BLaER1 treated with 17β-estradiol and CSF1 and Interleukin-3, amounts not matched to agents 10 nM and 100 nM (cell line): ENCODE measurements around the gene SPATA31C1.
"Not testable (repeated sequence)": the region's sequence is repeated elsewhere in the genome, so short reads cannot be mapped to it uniquely, and the experiment has no call there.

Experiments
- H3K27ac ChIP-seq, 11 experiments: shearing (Covaris generic); formaldehyde crosslinking; 2 replicates each; pipeline ENCODE4 v1.8.1; 2022
- H3K27me3 ChIP-seq, 11 experiments: shearing (Covaris generic); formaldehyde crosslinking; 2 replicates each; pipeline ENCODE4 v1.8.1; 2022
- H3K36me3 ChIP-seq, 11 experiments: shearing (Covaris generic); formaldehyde crosslinking; 2 replicates each; pipeline ENCODE4 v1.8.1; 2022
- H3K4me1 ChIP-seq, 10 experiments: shearing (Covaris generic); formaldehyde crosslinking; 2 replicates each; pipeline ENCODE4 v1.8.1; 2022
- H3K4me2 ChIP-seq, 11 experiments: shearing (Covaris generic); formaldehyde crosslinking; 2 replicates each; pipeline ENCODE4 v1.8.1; 2022
- H3K4me3 ChIP-seq, 10 experiments: shearing (Covaris generic); formaldehyde crosslinking; 2 replicates each; pipeline ENCODE4 v1.8.1; 2022
- H3K9ac ChIP-seq, 11 experiments: shearing (Covaris generic); formaldehyde crosslinking; 2 replicates each; pipeline ENCODE4 v1.8.1; 2022
- H3K9me3 ChIP-seq, 11 experiments: shearing (Covaris generic); formaldehyde crosslinking; replicated peaks in 1 of 11; 2 replicates each; pipeline ENCODE4 v1.8.1; 2022
- H4K20me1 ChIP-seq, 11 experiments: shearing (Covaris generic); formaldehyde crosslinking; 2 replicates each; pipeline ENCODE4 v1.8.1; 2022
- Cebpa-rat ChIP-seq, 11 experiments: shearing (Covaris generic); IDR thresholded peaks; 2 replicates each; pipeline ENCODE4 v1.8.1; 2022

SPATA31C1 gene

GRCh38 chr9:87917662-87918061, at the start of gene SPATA31C1:
Gene SPATA31C1 (plus strand): TSS chr9:87917962.
- peaks cover 23 to 34% (median 27%) of the 10 kb centered on the region in 11 experiments for H3K27me3 ChIP-seq
- H4K20me1 ChIP-seq, H3K36me3 ChIP-seq, H3K27ac ChIP-seq, H3K4me2 ChIP-seq, H3K9me3 ChIP-seq, H3K4me1 ChIP-seq, H3K4me3 ChIP-seq, H3K9ac ChIP-seq: not testable (repeated sequence)

- H3K27me3 ChIP-seq, result no peaks in the 10 kb centered on the region
- H3K4me3 ChIP-seq, result no peak overlapping the region
- peaks cover 0 to 7% (median 0%) of the 10 kb centered on the region in 10 experiments; a peak in 3 of 20 replicates for H3K4me1 ChIP-seq
- H3K9ac ChIP-seq, result no peak overlapping the region
- H3K9me3 ChIP-seq, result 0 out of 22 replicates have a peak, but pooled peaks cover 0 to under 1% (median 0%) of the 10 kb centered on the region in 11 experiments
- TF ChIP-seq Cebpa-rat (IDR thresholded peaks at IDR 0.05), result no peak
- H4K20me1 ChIP-seq, result no peaks in the 10 kb centered on the region; a peak in 2 of 22 replicates
- no peaks in the 10 kb centered on the region for H3K36me3 ChIP-seq
- no peak overlapping the region for H3K27ac ChIP-seq
- H3K4me2 ChIP-seq, result no peak overlapping the region
Observed at GRCh38 chr9:87868175-87868574, 49.6 kb upstream of the SPATA31C1 start.

GRCh38 chr9:87868635-87869034, 49.1 kb upstream of the SPATA31C1 start:
- no peak for TF ChIP-seq Cebpa-rat (IDR thresholded peaks at IDR 0.05)
- Histone ChIP-seq H3K36me3 (no peaks in the 10 kb centered on the region), H3K4me2 (no peak overlapping the region), H3K9me3 (no peaks in the 10 kb centered on the region), H3K9ac (no peak overlapping the region), H3K4me1 (peaks cover 0 to 7% (median 0%) of the 10 kb centered on the region in 10 experiments; a peak in 4 of 20 replicates), H4K20me1 (no peaks in the 10 kb centered on the region; a peak in 2 of 22 replicates), H3K4me3 (no peak overlapping the region), H3K27ac (no peak overlapping the region), H3K27me3 (no peaks in the 10 kb centered on the region)

GRCh38 chr9:87869082-87869481, 48.7 kb upstream of the SPATA31C1 start:
- Histone ChIP-seq H3K27me3 (no peaks in the 10 kb centered on the region), H3K36me3 (no peaks in the 10 kb centered on the region), H3K9ac (no peak overlapping the region), H3K27ac (no peak overlapping the region), H4K20me1 (no peaks in the 10 kb centered on the region; a peak in 2 of 22 replicates), H3K4me1 (peaks cover 0 to 7% (median 1%) of the 10 kb centered on the region in 10 experiments; a peak in 5 of 20 replicates), H3K4me2 (peak overlapping the region in 1 of 11 experiments; percentile 5; a peak in 1 of 22 replicates), H3K4me3 (no peak overlapping the region), H3K9me3 (no peaks in the 10 kb centered on the region)
- TF ChIP-seq Cebpa-rat (IDR thresholded peaks at IDR 0.05), result no peak

- no peaks in the 10 kb centered on the region for H3K9me3 ChIP-seq
- no peak overlapping the region for H3K27ac ChIP-seq
- no peak overlapping the region for H3K9ac ChIP-seq
- H3K4me2 ChIP-seq, result no peak overlapping the region
- H3K4me1 ChIP-seq, result peaks cover 0 to 7% (median 2%) of the 10 kb centered on the region in 10 experiments; a peak in 5 of 20 replicates
- no peaks in the 10 kb centered on the region for H3K36me3 ChIP-seq
- TF ChIP-seq Cebpa-rat (IDR thresholded peaks at IDR 0.05), result no peak
- no peaks in the 10 kb centered on the region; a peak in 2 of 22 replicates for H4K20me1 ChIP-seq
- no peaks in the 10 kb centered on the region for H3K27me3 ChIP-seq
- H3K4me3 ChIP-seq, result no peak overlapping the region
Observed at GRCh38 chr9:87871425-87872078, 46.2 kb upstream of the SPATA31C1 start.

GRCh38 chr9:87872079-87872624, 45.6 kb upstream of the SPATA31C1 start:
- Histone ChIP-seq H4K20me1 (no peaks in the 10 kb centered on the region; a peak in 2 of 22 replicates), H3K27ac (no peak overlapping the region), H3K4me1 (peaks cover 0 to 7% (median 2%) of the 10 kb centered on the region in 10 experiments; a peak in 5 of 20 replicates), H3K36me3 (no peaks in the 10 kb centered on the region), H3K27me3 (no peaks in the 10 kb centered on the region), H3K4me2 (no peak overlapping the region), H3K4me3 (no peak overlapping the region), H3K9ac (no peak overlapping the region), H3K9me3 (no peaks in the 10 kb centered on the region)
- no peak for TF ChIP-seq Cebpa-rat (IDR thresholded peaks at IDR 0.05)

- Histone ChIP-seq H3K4me2 (peak overlapping the region in 2 of 11 experiments; percentile 6 to 29; a peak in 1 of 22 replicates), H3K9ac (no peak overlapping the region), H3K27me3 (no peaks in the 10 kb centered on the region), H3K36me3 (no peaks in the 10 kb centered on the region), H3K27ac (no peak overlapping the region), H4K20me1 (no peaks in the 10 kb centered on the region; a peak in 2 of 22 replicates), H3K4me3 (no peak overlapping the region), H3K4me1 (peaks cover 0 to 13% (median 5%) of the 10 kb centered on the region in 10 experiments; a peak in 10 of 20 replicates), H3K9me3 (peaks cover 0 to 11% (median 0%) of the 10 kb centered on the region in 11 experiments; a peak in 2 of 22 replicates)
- TF ChIP-seq Cebpa-rat (IDR thresholded peaks at IDR 0.05), result no peak
Observed at GRCh38 chr9:87873607-87874303, 44.0 kb upstream of the SPATA31C1 start.

GRCh38 chr9:87874304-87874623, 43.5 kb upstream of the SPATA31C1 start:
- no peaks in the 10 kb centered on the region for H3K36me3 ChIP-seq
- no peaks in the 10 kb centered on the region for H3K27me3 ChIP-seq
- peaks cover 0 to 18% (median 4%) of the 10 kb centered on the region in 10 experiments; a peak in 10 of 20 replicates for H3K4me1 ChIP-seq
- no peaks in the 10 kb centered on the region; a peak in 1 of 22 replicates for H4K20me1 ChIP-seq
- peak overlapping the region in 2 of 11 experiments; percentile 6 to 29; a peak in 1 of 22 replicates for H3K4me2 ChIP-seq
- H3K27ac ChIP-seq, result no peak overlapping the region
- H3K9ac ChIP-seq, result no peak overlapping the region
- no peak overlapping the region for H3K4me3 ChIP-seq
- peaks cover 0 to 11% (median 0%) of the 10 kb centered on the region in 11 experiments; a peak in 2 of 22 replicates for H3K9me3 ChIP-seq
- no peak for TF ChIP-seq Cebpa-rat (IDR thresholded peaks at IDR 0.05)

GRCh38 chr9:87875060-87875459, 42.7 kb upstream of the SPATA31C1 start:
- H4K20me1 ChIP-seq, result no peaks in the 10 kb centered on the region; a peak in 1 of 22 replicates
- peaks cover 0 to 26% (median 3%) of the 10 kb centered on the region in 10 experiments; a peak in 7 of 20 replicates for H3K4me1 ChIP-seq
- peaks cover 0 to 11% (median 0%) of the 10 kb centered on the region in 11 experiments; a peak in 2 of 22 replicates for H3K9me3 ChIP-seq
- no peak overlapping the region for H3K9ac ChIP-seq
- no peak overlapping the region for H3K4me2 ChIP-seq
- no peak overlapping the region for H3K27ac ChIP-seq
- TF ChIP-seq Cebpa-rat (IDR thresholded peaks at IDR 0.05), result no peak
- H3K27me3 ChIP-seq, result no peaks in the 10 kb centered on the region
- no peaks in the 10 kb centered on the region for H3K36me3 ChIP-seq
- H3K4me3 ChIP-seq, result no peak overlapping the region
